K562 (cell line): ENCODE measurements around the gene GPX7. TPM values are rescaled to one million over a fixed set of nuclear protein-coding genes. Genes with fewer than 3 reads are reported as not detected.

Source experiments
- ATAC-seq: fragments of 200-7000 bp; cut with Tn5 transposase; 3 replicates; pipeline ENCODE4 v1.9.1; 2020; ENCODE audit warnings: moderate library complexity
- BruUV-seq: library from RNA; stranded (reverse); fragments of 400-500 nt; replicated peaks from 2 replicates; lab custom pipeline; 2021; lab: Mats Ljungman, UMichigan
- CTCF ChIA-PET: fragments of 300-600 bp; formaldehyde crosslinking; extraction: SDS; loops from one replicate; lab custom pipeline; 2021; ENCODE audit warnings: low intra/inter-chr PET ratio; lab: Yijun Ruan, JAX
- POLR2A ChIA-PET: fragments of 300-600, 350-650 bp; sonication (Branson Sonifier 250); formaldehyde crosslinking; extraction: SDS; loops from one replicate; lab custom pipeline; 2021; ENCODE audit warnings: antibody characterized with exemption, inconsistent platforms; lab: Yijun Ruan, JAX
- DNase-seq, 4 experiments: peaks; one replicate each; pipeline versions ENCODE4 v3.0.0 to v3.0.0-alpha.2; 2011 to 2018; ENCODE audit warnings: low spot score in 3 of 4, mixed read lengths in 3 of 4; ENCODE audit errors: extremely low read depth in 1 of 4
- FAIRE-seq: peaks from 2 replicates; lab custom pipeline; 2011; peaks lifted over from hg19 to GRCh38; lab: Jason Lieb, UNC
- H2AFZ ChIP-seq: 2 replicates; pipeline ENCODE4 v1.6.0; 2011; ENCODE audit warnings: low read depth, low read length, control low read depth, inconsistent platforms
- H3K27ac ChIP-seq: fragments of 200-600 bp; 3 replicates; pipeline ENCODE4 v1.8.0; 2011; ENCODE audit warnings: low read depth, mild to moderate bottlenecking, control low read depth, inconsistent platforms, low read length, moderate library complexity, mixed read lengths; ENCODE audit errors: extremely low read depth
- H3K27me3 ChIP-seq, 2 experiments: fragments of 300-600 bp in 1 of 2; 2 replicates in 1 of 2; 3 replicates in 1 of 2; pipeline versions ENCODE4 v1.6.0 to v1.8.0; 2011; ENCODE audit warnings: inconsistent platforms in 2 of 2, low read length in 2 of 2, mild to moderate bottlenecking in 1 of 2, mixed read lengths in 1 of 2, moderate library complexity in 1 of 2; ENCODE audit not compliant: control insufficient read depth in 2 of 2, insufficient read depth in 2 of 2
- H3K36me3 ChIP-seq: fragments of 300-600 bp; 3 replicates; pipeline ENCODE4 v1.8.0; 2011; ENCODE audit warnings: mild to moderate bottlenecking, low read length, inconsistent platforms; ENCODE audit not compliant: control insufficient read depth, insufficient read depth
- H3K4me1 ChIP-seq, 2 experiments: fragments of 200-600 bp in 1 of 2; replicated peaks in 1 of 2; 2 replicates in 1 of 2; 3 replicates in 1 of 2; pipeline versions ENCODE4 v1.5.1 to v1.8.0; 2011; ENCODE audit warnings: inconsistent platforms in 2 of 2, low read length in 2 of 2, mild to moderate bottlenecking in 1 of 2, mixed read lengths in 1 of 2, moderate library complexity in 1 of 2; ENCODE audit not compliant: control insufficient read depth in 2 of 2, insufficient read depth in 2 of 2
- H3K4me2 ChIP-seq: 2 replicates; pipeline ENCODE4 v1.6.1; 2011; ENCODE audit warnings: low read length, control low read depth, inconsistent platforms, mixed read lengths; ENCODE audit not compliant: insufficient read depth
- H3K4me3 ChIP-seq: fragments of 200-600 bp; sonication (generic), shearing (Covaris generic); 2 replicates; pipeline ENCODE4 v1.5.1; 2016; ENCODE audit warnings: control low read depth, inconsistent platforms
- H3K79me2 ChIP-seq: fragments of 200-600 bp; 3 replicates; pipeline ENCODE4 v1.8.0; 2011; ENCODE audit warnings: low read length, inconsistent platforms; ENCODE audit not compliant: control insufficient read depth, insufficient read depth
- H3K9ac ChIP-seq, 2 experiments: 2 replicates each; pipeline versions ENCODE4 v1.6.0 to v1.6.1; 2011; ENCODE audit warnings: low read depth in 2 of 2, low read length in 2 of 2, control low read depth in 1 of 2, inconsistent platforms in 1 of 2, mild to moderate bottlenecking in 1 of 2, mixed read lengths in 1 of 2; ENCODE audit not compliant: insufficient read depth in 1 of 2
- H3K9me1 ChIP-seq: one replicate; pipeline ENCODE4 v1.6.0; 2011; ENCODE audit warnings: inconsistent platforms, mild to moderate bottlenecking, low read length, moderate library complexity; ENCODE audit not compliant: control insufficient read depth, insufficient read depth
- H3K9me3 ChIP-seq: replicated peaks from 2 replicates; pipeline ENCODE4 v1.5.1; 2011; ENCODE audit warnings: low read depth, low read length, inconsistent platforms; ENCODE audit not compliant: control insufficient read depth, insufficient read depth
- H4K20me1 ChIP-seq: replicated peaks from 2 replicates; pipeline ENCODE4 v1.6.1; 2011; ENCODE audit warnings: low read length, inconsistent platforms, mixed read lengths; ENCODE audit not compliant: control insufficient read depth, insufficient read depth
- CC2D1A ChIP-seq: fragments of 450-650 bp; IDR thresholded peaks from 2 replicates; pipeline ENCODE4 v1.6.1; 2017; ENCODE audit warnings: mild to moderate bottlenecking
- DPF2 ChIP-seq: fragments of 450-650 bp; IDR thresholded peaks from 2 replicates; pipeline ENCODE4 v1.6.1; 2016
- E2F5 ChIP-seq: sonication (generic); formaldehyde crosslinking; IDR thresholded peaks from 2 replicates; pipeline ENCODE4 v1.8.0; 2022; ENCODE audit warnings: mild to moderate bottlenecking, missing genetic modification reagents
- ETV6 ChIP-seq, 3 experiments: fragments of 150-350 bp in 1 of 3; sonication (generic) in 1 of 3; formaldehyde crosslinking in 1 of 3; IDR thresholded peaks; 2 replicates each; pipeline versions ENCODE4 v1.6.1 to v1.8.0; 2014 to 2022; ENCODE audit warnings: borderline replicate concordance in 2 of 3, low read depth in 2 of 3, antibody characterized with exemption in 1 of 3, low read length in 1 of 3, mild to moderate bottlenecking in 1 of 3, missing genetic modification reagents in 1 of 3
- MAFG ChIP-seq: fragments of 450-650 bp; conservative IDR thresholded peaks from 2 replicates; pipeline ENCODE4 v1.6.1; 2016; ENCODE audit warnings: missing genetic modification characterization, missing compliant biosample characterization
- NBN ChIP-seq: fragments of 450-650 bp; IDR thresholded peaks from 2 replicates; pipeline ENCODE4 v1.6.1; 2016; ENCODE audit warnings: low read depth, mild to moderate bottlenecking
- NCOA1 ChIP-seq: fragments of 450-650 bp; IDR thresholded peaks from 2 replicates; pipeline ENCODE4 v1.6.1; 2016; ENCODE audit warnings: low read depth
- PKNOX1 ChIP-seq: fragments of 450-650 bp; IDR thresholded peaks from 2 replicates; pipeline ENCODE4 v1.6.1; 2016
- RAD21 ChIP-seq, 2 experiments: fragments of 250-450 bp in 1 of 2; fragments of 450-650 bp in 1 of 2; sonication (Bioruptor Pico) in 1 of 2; formaldehyde crosslinking in 1 of 2; IDR thresholded peaks in 1 of 2; conservative IDR thresholded peaks in 1 of 2; 2 replicates each; pipeline versions ENCODE4 v1.4.0 to v1.8.0; 2020 to 2022; ENCODE audit warnings: mild to moderate bottlenecking in 2 of 2, moderate library complexity in 1 of 2
- RFX1 ChIP-seq: fragments of 450-650 bp; IDR thresholded peaks from 2 replicates; pipeline ENCODE4 v1.6.1; 2016; ENCODE audit warnings: mild to moderate bottlenecking, moderate library complexity
- SMARCA4 ChIP-seq: fragments of 450-650 bp; IDR thresholded peaks from 2 replicates; pipeline ENCODE4 v1.6.1; 2016
- WGBS: fragments of 100-300 bp; shearing (Covaris generic); methylation state at CpG from one replicate; pipeline ENCODE4 v1.1.6; 2016; ENCODE audit warnings: low coverage, mixed read lengths; ENCODE audit not compliant: insufficient coverage; ENCODE audit errors: missing lambda C conversion rate; 5-methylcytosine and 5-hydroxymethylcytosine counted together
- in situ Hi-C: fragments of 300-500 bp; cut with MboI; formaldehyde crosslinking; loops from 4 replicates; pipeline ENCODE4 v1.15.0; 2018; ENCODE audit warnings: inconsistent platforms, mixed read lengths
- intact Hi-C: fragments of 100-400 bp; cut with micrococcal nuclease; formaldehyde crosslinking; loops from 2 replicates; pipeline ENCODE4 v1.14.2; 2022
- polyA plus RNA-seq, 8 experiments: library from polyadenylated mRNA; depleted of rRNA in 4 of 8; stranded (reverse) in 5 of 8; unstranded in 3 of 8; fragments of >200 nt; fragmentation: Nextera tagmentation in 2 of 8; fragmentation: Illumina TruSeq in 1 of 8; extraction: Ambion mirVana in 2 of 8; extraction: Trizol in 1 of 8; gene quantifications; 2 replicates each; pipeline versions ENCODE4 v1.2.1 to v1.2.3, GENCODE V29; 2011 to 2014; ENCODE audit warnings: inconsistent platforms in 1 of 8, missing spikeins in 1 of 8
- total RNA-seq, 7 experiments: library from RNA; depleted of rRNA in 6 of 7; stranded (reverse); fragments of >200 nt in 6 of 7; fragmentation: Illumina TruSeq in 2 of 7; extraction: Trizol in 2 of 7; gene quantifications; 2 replicates each; pipeline versions ENCODE4 v1.2.1 to v1.2.3, GENCODE V29; 2011 to 2021; ENCODE audit warnings: low replicate concordance in 1 of 7

The GPX7 gene
- total and polyA plus RNA-seq, 9 of the 15 experiments (the other 6 are each of a cell fraction or from before 2014, with no cell fraction given): 0.08 TPM; not detected in 8

GRCh38 chr1:52567943-52568342 lies 34.2 kb upstream of the GPX7 start:
- no peak overlapping the region for H3K4me3 ChIP-seq
- intact Hi-C loops: loop anchor here (5.0 kb wide), 1 partner anchor 166 kb away; the partner anchor contains the start of genes ORC1 and PRPF38A
- H3K9me1 ChIP-seq: no peaks in the 10 kb centered on the region
- ATAC-seq (peak; percentile 81), DNase-seq (peak in 3 of 4 experiments; percentile 23 to 55 (median 50)), FAIRE-seq (no peak)
- ChIA-PET CTCF (interaction anchor here (0.6 to 1.1 kb wide), 2 partner anchors 15 to 163 kb away, joined by 3 to 5 read pairs; no protein-coding TSS in a partner anchor), POLR2A (interaction anchor here (0.6 to 3.4 kb wide), 8 partner anchors 10 to 196 kb away, joined by 3 to 15 read pairs (median 4); partner anchors contain the start of gene TUT4)
- BruUV-seq: no TSS peak
- H3K36me3 ChIP-seq: no peaks in the 10 kb centered on the region
- peaks cover 10 to 13% of the 10 kb centered on the region in 2 experiments; a peak in 3 of 5 replicates for H3K4me1 ChIP-seq
- no peak overlapping the region for H3K27ac ChIP-seq
- H2AFZ ChIP-seq: peak overlapping the region; percentile 87
- 21% methylated on average over 5 of the region's 5 CpGs for WGBS
- H4K20me1 ChIP-seq: no peaks in the 10 kb centered on the region
- H3K27me3 ChIP-seq: no peaks in the 10 kb centered on the region
- H3K4me2 ChIP-seq: peak overlapping the region; percentile 61
- in situ Hi-C loops: no loop called here
- H3K79me2 ChIP-seq: no peaks in the 10 kb centered on the region
- H3K9me3 ChIP-seq: no peaks in the 10 kb centered on the region
- H3K9ac ChIP-seq: peak overlapping the region; percentile 33 to 82; a peak in 2 of 4 replicates
- TF ChIP-seq E2F5 (CRISPR knock-in tag) (no peak), SMARCA4 (0 out of 2 replicates have a peak, but pooled peaks have one; percentile 33), RAD21 (CRISPR knock-in tag; conservative IDR thresholded peaks at IDR 0.05 in 1 of 2, IDR thresholded peaks at IDR 0.05 in 1 of 2) (peak in 1 of 2 experiments; percentile 60; a peak in 2 of 4 replicates), RFX1 (no peak), CC2D1A (peak; percentile 73), NBN (0 out of 2 replicates have a peak, but pooled peaks have one; percentile 70), PKNOX1 (0 out of 2 replicates have a peak, but pooled peaks have one; percentile 6), MAFG (tag) (no peak), ETV6 (IDR thresholded peaks at IDR 0.05; ENCODE audit: borderline replicate concordance in 1 of 2, low read depth in 2 of 2, low read length in 1 of 2) (no peak), ETV6 (CRISPR knock-in tag; IDR thresholded peaks at IDR 0.05; ENCODE audit: borderline replicate concordance) (no peak), DPF2 (peak; percentile 49; the same call in 1 of the 2 replicates), NCOA1 (0 out of 2 replicates have a peak, but pooled peaks have one; percentile 23)
